ENCODE measurements around the gene SMIM28. TPM values are rescaled to one million over a fixed set of nuclear protein-coding genes. Genes with fewer than 3 reads are reported as not detected.

The SMIM28 gene
- total and polyA plus RNA-seq, 12 donors: not detected

DNA sequence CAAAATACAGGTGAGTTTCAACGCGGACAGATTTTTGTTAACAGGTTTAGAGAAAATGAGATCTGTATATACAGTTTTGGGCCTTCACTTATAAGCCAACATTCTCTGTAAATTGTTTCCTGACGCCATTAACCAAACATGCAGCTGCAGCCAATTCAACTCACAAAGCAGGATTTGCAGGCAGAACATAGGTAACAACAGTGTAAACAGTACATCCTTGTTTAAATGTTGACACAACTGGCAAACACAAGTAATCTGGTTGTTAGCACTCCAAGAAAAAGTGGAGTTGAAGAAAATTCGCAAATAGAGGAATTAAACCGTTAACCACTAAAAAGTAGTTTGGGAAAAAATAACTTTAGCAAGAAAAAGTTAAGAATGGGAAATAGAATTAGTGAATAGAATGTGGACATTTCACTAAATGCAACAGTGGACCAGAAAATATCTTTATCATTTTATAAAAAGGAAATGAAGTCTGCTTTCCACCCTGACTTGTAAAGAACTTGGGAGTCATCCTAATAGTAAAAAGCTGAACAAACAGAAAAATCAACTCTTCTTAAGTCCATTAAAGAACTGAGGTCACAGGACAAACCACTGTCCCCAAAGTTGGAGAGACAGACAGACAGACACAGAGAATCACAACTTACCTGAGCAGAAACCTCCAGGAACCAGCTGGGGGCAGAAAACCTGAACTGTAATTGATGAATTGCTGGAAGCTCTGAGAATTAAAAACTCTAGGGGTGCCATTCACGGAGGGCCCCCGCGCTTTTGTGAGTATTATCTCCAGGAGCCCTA lies 10.1 kb downstream of the SMIM28 start:
- TF ChIP-seq, protein P1, sequence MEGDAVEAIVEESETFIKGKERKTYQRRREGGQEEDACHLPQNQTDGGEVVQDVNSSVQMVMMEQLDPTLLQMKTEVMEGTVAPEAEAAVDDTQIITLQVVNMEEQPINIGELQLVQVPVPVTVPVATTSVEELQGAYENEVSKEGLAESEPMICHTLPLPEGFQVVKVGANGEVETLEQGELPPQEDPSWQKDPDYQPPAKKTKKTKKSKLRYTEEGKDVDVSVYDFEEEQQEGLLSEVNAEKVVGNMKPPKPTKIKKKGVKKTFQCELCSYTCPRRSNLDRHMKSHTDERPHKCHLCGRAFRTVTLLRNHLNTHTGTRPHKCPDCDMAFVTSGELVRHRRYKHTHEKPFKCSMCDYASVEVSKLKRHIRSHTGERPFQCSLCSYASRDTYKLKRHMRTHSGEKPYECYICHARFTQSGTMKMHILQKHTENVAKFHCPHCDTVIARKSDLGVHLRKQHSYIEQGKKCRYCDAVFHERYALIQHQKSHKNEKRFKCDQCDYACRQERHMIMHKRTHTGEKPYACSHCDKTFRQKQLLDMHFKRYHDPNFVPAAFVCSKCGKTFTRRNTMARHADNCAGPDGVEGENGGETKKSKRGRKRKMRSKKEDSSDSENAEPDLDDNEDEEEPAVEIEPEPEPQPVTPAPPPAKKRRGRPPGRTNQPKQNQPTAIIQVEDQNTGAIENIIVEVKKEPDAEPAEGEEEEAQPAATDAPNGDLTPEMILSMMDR (IDR thresholded peaks at IDR 0.05): no peak
- ATAC-seq (no peak), DNase-seq (no peak)
- Histone ChIP-seq H3K27me3 (no peaks in the 10 kb centered on the region), H3K27ac (no peak overlapping the region), H3K9me3 (no peaks in the 10 kb centered on the region), H3K4me3 (no peak overlapping the region), H3K4me1 (no peaks in the 10 kb centered on the region), H3K36me3 (no peaks in the 10 kb centered on the region)
- intact Hi-C loops (cut with DNase I): no loop called here
- 92 to 95% methylated on average over 8 of the region's 8 CpGs for WGBS, 2 donors

DNA sequence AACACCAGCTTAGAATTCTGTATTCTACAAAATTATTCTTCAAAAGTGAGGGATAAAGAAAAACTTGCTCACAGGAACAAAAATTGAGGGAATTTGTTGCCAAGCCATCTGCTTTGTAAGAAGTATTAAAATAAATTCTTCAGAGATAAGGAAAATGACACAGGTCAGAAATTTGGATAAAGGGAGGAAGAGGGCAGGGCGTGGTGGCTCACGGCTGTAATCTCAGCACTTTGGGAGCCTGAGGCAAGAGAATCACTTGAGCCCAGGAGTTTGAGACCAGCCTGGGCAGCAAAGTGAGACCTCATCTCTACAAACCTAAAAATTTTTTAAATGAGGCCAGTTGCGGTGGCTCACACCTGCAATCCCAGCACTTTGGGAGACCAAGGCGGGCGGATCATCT lies 11.8 kb downstream of the SMIM28 start:
- Histone ChIP-seq H3K4me3 (no peak overlapping the region), H3K27me3 (no peaks in the 10 kb centered on the region), H3K36me3 (no peaks in the 10 kb centered on the region), H3K27ac (no peak overlapping the region), H3K4me1 (peaks cover 0 to 15% (median 7%) of the 10 kb centered on the region in 9 donors), H3K9me3 (no peaks in the 10 kb centered on the region)
- 78 to 80% methylated on average over 5 of the region's 5 CpGs for WGBS, 2 donors
- TF ChIP-seq, protein P1 (IDR thresholded peaks at IDR 0.05): no peak
- intact Hi-C loops (cut with DNase I): no loop called here
- DNase-seq (no peak), ATAC-seq (no peak)

DNA sequence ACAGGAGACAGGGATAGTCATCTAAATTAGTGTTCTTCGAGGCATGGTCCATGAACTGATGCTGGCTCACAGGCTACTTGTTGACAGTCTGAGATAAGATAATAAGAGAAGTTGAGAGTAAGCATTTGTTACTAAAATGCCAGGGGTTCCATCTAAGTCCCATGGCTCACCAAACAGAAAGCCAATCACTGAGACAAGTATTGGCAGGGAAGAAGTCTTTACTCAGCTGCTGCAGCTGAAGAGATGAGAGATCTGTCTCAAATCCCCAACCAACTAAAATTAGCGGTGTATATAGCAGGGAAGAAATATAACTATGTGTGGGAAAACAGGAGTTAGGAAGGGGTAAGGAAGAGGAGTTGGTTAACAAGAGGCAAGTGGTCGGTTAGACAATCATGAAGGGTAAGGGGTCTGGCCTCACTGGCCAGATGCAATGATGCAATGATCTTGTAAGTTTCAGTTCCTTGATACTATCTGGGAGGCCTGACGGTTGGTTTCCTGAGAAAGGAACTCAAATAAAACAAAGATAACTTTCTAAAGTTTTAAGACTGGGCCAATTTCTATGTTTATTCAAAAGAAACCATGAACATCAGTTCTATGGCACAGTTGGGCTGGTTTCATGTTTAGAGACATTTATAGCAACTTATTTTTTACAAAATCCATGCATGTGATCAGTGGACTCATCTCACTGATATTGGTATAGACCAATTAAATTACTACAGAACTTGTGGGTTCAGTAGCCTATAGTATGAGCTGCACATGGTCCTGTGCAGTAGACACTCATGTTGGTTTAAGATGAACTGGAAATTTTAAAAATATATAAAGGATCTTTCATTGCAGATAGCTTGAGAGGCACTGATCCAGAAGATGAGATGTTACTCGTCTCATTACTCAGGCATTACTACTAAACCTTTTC lies 16.4 kb downstream of the SMIM28 start:
- H3K4me3 ChIP-seq: no peak overlapping the region
- no peaks in the 10 kb centered on the region for H3K36me3 ChIP-seq
- 39 to 43% methylated on average over 5 of the region's 5 CpGs for WGBS, 2 donors
- TF ChIP-seq, protein P1 (IDR thresholded peaks at IDR 0.05): no peak
- no peaks in the 10 kb centered on the region for H3K27me3 ChIP-seq
- no peak for DNase-seq
- ATAC-seq: peak; percentile 70 to 92 (median 82)
- H3K9me3 ChIP-seq: no peaks in the 10 kb centered on the region
- H3K4me1 ChIP-seq: peaks cover 0 to 34% (median 7%) of the 10 kb centered on the region in 9 donors
- peak overlapping the region in 1 of 10 donors; percentile 31 for H3K27ac ChIP-seq
- intact Hi-C loops (cut with DNase I): loop anchor here in 1 of 10 donors (10.0 kb wide), 1 partner anchor 99 kb away; no protein-coding TSS in a partner anchor

DNA sequence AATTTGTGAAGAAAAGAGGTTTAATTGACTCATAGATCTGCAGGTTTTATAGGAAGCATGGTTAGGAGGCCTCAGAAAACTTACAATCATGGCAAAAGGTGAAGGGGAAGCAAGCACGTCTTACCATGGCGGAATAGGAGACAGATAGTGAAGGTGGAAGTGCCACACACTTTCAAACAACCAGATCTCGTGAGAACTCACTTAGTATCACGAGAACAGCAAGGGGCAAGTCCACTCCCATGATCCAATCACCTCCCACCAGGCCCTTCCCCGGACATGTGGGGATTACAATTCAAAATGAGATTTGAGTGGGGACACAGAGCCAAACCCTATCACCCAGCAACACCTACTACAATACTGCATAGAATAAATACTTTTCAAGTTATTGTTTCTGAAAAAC lies 19.0 kb downstream of the SMIM28 start:
- Histone ChIP-seq H3K27ac (no peak overlapping the region), H3K36me3 (no peaks in the 10 kb centered on the region), H3K4me3 (no peak overlapping the region), H3K27me3 (no peaks in the 10 kb centered on the region), H3K4me1 (peaks cover 0 to 42% (median 7%) of the 10 kb centered on the region in 9 donors), H3K9me3 (no peaks in the 10 kb centered on the region)
- WGBS, 2 donors: 88 to 91% methylated on average over 5 of the region's 5 CpGs
- intact Hi-C loops (cut with DNase I): loop anchor here in 1 of 10 donors (10.0 kb wide), 1 partner anchor 102 kb away; no protein-coding TSS in a partner anchor
- TF ChIP-seq, protein P1 (IDR thresholded peaks at IDR 0.05): no peak
- no peak for ATAC-seq
- no peak for DNase-seq
